ENCODE data around the gene ZFAND2B.

- TF ChIP-seq CTCF (IDR thresholded peaks at IDR 0.05) (peak; percentile 11 to 74 (median 48)), EP300 (IDR thresholded peaks at IDR 0.05) (no peak)
Measured at GRCh38 chr2:219206328-219207133, at the start of gene ZFAND2B.

Measured in upper lobe of left lung (tissue), 4 donors.